Measurements from ENCODE around the gene CAVIN3. TPM values are rescaled to one million over a fixed set of nuclear protein-coding genes. Genes with fewer than 3 reads are reported as not detected.

CAVIN3 gene
- total and polyA plus RNA-seq, 2 of the 4 experiments (the other 2 are of a cell fraction): 112 to 185 TPM

DNA sequence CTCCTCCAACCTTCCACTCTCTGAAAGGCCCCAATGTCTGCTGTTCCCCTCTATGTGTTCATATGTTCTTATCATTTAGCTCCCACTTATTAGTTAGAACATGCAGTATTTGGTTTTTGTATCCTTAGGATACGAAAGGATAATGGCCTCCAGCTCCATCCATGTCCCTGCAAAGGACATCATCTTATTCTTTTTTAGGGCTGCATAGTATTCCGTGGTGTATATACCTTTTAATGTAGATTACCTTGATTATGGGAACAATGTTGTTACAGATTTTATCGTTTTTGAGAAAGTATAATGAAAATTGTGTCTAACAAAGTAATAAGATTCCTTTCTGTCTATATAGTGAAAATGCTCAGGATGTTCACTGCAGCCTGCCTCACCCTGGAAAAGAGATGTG, 16.0 kb upstream of the CAVIN3 start:
- Histone ChIP-seq H3K14ac (replicated peaks; ENCODE audit: low read depth, low read length) (no peak overlapping the region), H3K79me1 (ENCODE audit: low read depth in 1 of 2, low read length in 2 of 2) (no peaks in the 10 kb centered on the region), H2BK15ac (ENCODE audit: low read depth, low read length) (no peak overlapping the region), H2AFZ (replicated peaks; ENCODE audit: low read length, poor library complexity) (no peak overlapping the region), H2AK9ac (replicated peaks; ENCODE audit: low read depth, low read length, poor library complexity) (no peak overlapping the region), H2AK5ac (ENCODE audit: low read depth, low read length) (no peak overlapping the region), H4K5ac (ENCODE audit: low read depth, low read length) (no peak overlapping the region), H2BK20ac (ENCODE audit: low read depth, low read length) (no peak overlapping the region), H3K4me3 (ENCODE audit: insufficient read depth, low read depth, low read length) (no peak overlapping the region), H4K20me1 (ENCODE audit: insufficient read depth, low read length) (no peaks in the 10 kb centered on the region), H3K9ac (ENCODE audit: low read depth, low read length) (no peak overlapping the region), H2BK5ac (ENCODE audit: low read depth, low read length, poor library complexity, severe bottlenecking) (no peak overlapping the region), H3K56ac (ENCODE audit: extremely low read depth, insufficient read depth, low read length) (no peak overlapping the region), H3K18ac (ENCODE audit: low read depth, low read length) (no peak overlapping the region), H3K36me3 (ENCODE audit: control insufficient read depth, insufficient read depth, low read length) (no peaks in the 10 kb centered on the region), H2BK120ac (ENCODE audit: low read depth, low read length) (no peak overlapping the region), H4K91ac (ENCODE audit: insufficient read depth, low read depth, low read length) (no peak overlapping the region), H3K4me1 (ENCODE audit: control insufficient read depth, insufficient read depth, low read length) (no peaks in the 10 kb centered on the region), H4K8ac (ENCODE audit: low read depth in 2 of 2, low read length in 2 of 2) (no peak overlapping the region), H3K23ac (ENCODE audit: low read depth, low read length) (no peak overlapping the region), H3K4ac (ENCODE audit: low read depth, low read length) (no peak overlapping the region), H3K27me3 (ENCODE audit: control insufficient read depth, insufficient read depth, low read length) (no peaks in the 10 kb centered on the region), H3K4me2 (ENCODE audit: low read depth, low read length) (no peak overlapping the region), H3K9me3 (ENCODE audit: control insufficient read depth, insufficient read depth, low read length) (no peaks in the 10 kb centered on the region), H3K9me1 (ENCODE audit: insufficient read depth, low read length) (no peaks in the 10 kb centered on the region), H3K27ac (ENCODE audit: insufficient read depth, low read length) (no peak overlapping the region)
- no TSS peak for BruUV-seq (replicated peaks)
- in situ Hi-C loops (cut with MboI; ENCODE audit: low sequenced_read_pairs): no loop called here
- ATAC-seq (ENCODE audit: low read depth) (no peak), DNase-seq (no peak)
- intact Hi-C loops (cut with micrococcal nuclease): no loop called here
- POLR2A ChIA-PET (ENCODE audit: unreplicated experiment): no interaction called here
- WGBS, 2 experiments (ENCODE audit: extremely low coverage in 2 of 2, insufficient read length in 1 of 2): no CpG with 5 or more reads among the region's 3 CpGs
- TF ChIP-seq CEBPB (IDR thresholded peaks at IDR 0.05; ENCODE audit: low read depth, low read length) (no peak), MAFK (IDR thresholded peaks at IDR 0.05; ENCODE audit: low read depth, low read length) (no peak)
- dilution Hi-C loops (cut with HindIII; ENCODE audit: low sequenced_read_pairs, unreplicated experiment): no loop called here
- CTCF ChIA-PET: no interaction called here
